ENCODE measurements around the gene SPTB. TPM values are rescaled to one million over a fixed set of nuclear protein-coding genes. Genes with fewer than 3 reads are reported as not detected.

SPTB gene
- total RNA-seq, 4 donors from 2014 or later: 0.13 to 3.8 (median 1.5) TPM

- Histone ChIP-seq H3K9me3 (no peaks in the 10 kb centered on the region), H3K27ac (no peak overlapping the region), H3K4me3 (no peak overlapping the region), H3K36me3 (no peaks in the 10 kb centered on the region), H3K4me1 (peaks cover 0 to 8% (median 0%) of the 10 kb centered on the region in 3 donors), H3K27me3 (no peaks in the 10 kb centered on the region)
- TF ChIP-seq POLR2A (IDR thresholded peaks at IDR 0.05): no peak
- no peak for TF ChIP-seq CTCF (IDR thresholded peaks at IDR 0.05)
- WGBS, 2 donors: 87 to 98% methylated on average over 5 to 7 of the region's 9 CpGs
- no peak for DNase-seq
- intact Hi-C loops (cut with DNase I): no loop called here
Observed at GRCh38 chr14:64784006-64784405, 95.7 kb downstream of the SPTB start.

DNA sequence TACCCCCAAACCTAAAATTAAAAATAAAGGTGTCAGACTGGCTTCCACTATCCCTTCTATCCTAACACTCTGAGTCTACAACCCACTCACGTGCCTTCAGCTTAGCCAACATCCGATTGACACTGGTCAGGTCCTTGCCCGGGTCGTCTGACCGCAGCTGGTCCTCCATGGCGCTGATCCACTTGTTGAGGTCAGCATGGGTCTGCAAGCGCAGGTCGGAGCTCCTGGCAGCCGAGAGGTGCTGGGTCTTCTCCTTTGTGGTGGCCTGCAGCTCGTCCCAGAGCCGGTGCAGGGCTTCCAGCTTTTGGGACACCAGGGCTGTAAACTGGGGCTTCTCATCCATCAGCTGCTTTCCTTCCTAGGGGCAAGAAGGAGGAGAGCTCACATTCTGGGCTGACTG, 97.5 kb downstream of the SPTB start:
- 75 to 89% methylated on average over 7 to 9 of the region's 11 CpGs for WGBS, 2 donors
- H3K27me3 ChIP-seq: no peaks in the 10 kb centered on the region
- no peak overlapping the region for H3K27ac ChIP-seq
- TF ChIP-seq POLR2A (IDR thresholded peaks at IDR 0.05): no peak
- TF ChIP-seq CTCF (IDR thresholded peaks at IDR 0.05): no peak
- DNase-seq: no peak
- H3K36me3 ChIP-seq: no peaks in the 10 kb centered on the region
- intact Hi-C loops (cut with DNase I): no loop called here
- H3K9me3 ChIP-seq: no peaks in the 10 kb centered on the region
- peaks cover 0 to 4% (median 0%) of the 10 kb centered on the region in 3 donors for H3K4me1 ChIP-seq
- H3K4me3 ChIP-seq: no peak overlapping the region

DNA sequence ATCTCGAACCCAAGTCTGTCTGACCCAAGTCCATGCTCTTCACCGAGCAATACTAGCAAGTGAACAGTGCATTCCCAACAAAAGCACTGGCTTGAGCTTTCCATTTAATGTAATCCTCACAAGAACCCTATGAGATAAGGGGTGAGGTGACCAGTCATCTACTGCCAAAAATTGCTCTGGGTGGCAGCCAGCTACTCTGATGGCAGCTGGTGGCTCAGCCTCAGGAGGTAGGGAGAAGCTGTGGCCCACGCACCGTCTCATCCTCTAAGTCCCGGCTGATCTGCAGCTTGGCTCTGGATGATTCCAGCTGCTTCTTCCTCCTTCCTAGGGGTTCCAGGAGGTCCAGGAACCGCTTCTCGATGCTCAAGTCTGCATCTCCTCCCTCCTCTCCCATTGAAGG, 100.2 kb downstream of the SPTB start:
- DNase-seq: no peak
- Histone ChIP-seq H3K4me3 (no peak overlapping the region), H3K4me1 (no peaks in the 10 kb centered on the region), H3K27me3 (no peaks in the 10 kb centered on the region), H3K27ac (no peak overlapping the region), H3K9me3 (no peaks in the 10 kb centered on the region), H3K36me3 (no peaks in the 10 kb centered on the region)
- WGBS, 2 donors: 88 to 90% methylated on average over 7 of the region's 7 CpGs
- intact Hi-C loops (cut with DNase I): no loop called here
- TF ChIP-seq CTCF (IDR thresholded peaks at IDR 0.05) (no peak), POLR2A (IDR thresholded peaks at IDR 0.05) (no peak)

GRCh38 chr14:64778104-64778754, 101.5 kb downstream of the SPTB start:
- no peak for DNase-seq

DNA sequence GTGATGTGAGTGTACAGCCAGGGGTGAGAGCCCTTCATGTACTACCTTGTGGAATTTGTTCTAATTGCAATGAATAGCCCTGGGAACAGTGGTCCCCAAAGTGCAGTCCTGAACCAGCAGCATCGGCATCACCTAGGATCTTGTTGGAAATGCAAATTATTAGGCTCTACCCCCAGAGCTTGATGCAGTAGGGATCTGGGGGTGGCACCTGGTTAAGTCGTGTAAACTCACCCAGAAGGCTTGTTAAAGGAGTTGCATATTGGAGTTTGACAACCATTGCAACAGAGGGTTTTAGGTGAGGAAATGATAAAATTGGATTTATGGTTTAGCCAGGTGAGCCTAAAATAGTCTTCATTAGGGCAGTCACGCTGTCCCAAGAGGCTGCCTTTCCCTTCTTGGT, 102.2 kb downstream of the SPTB start:
- Histone ChIP-seq H3K27ac (no peak overlapping the region), H3K9me3 (no peaks in the 10 kb centered on the region), H3K36me3 (no peaks in the 10 kb centered on the region), H3K4me3 (no peak overlapping the region), H3K27me3 (no peaks in the 10 kb centered on the region), H3K4me1 (no peaks in the 10 kb centered on the region)
- 67 to 80% methylated on average over 2 to 3 of the region's 3 CpGs for WGBS, 2 donors
- intact Hi-C loops (cut with DNase I): no loop called here
- DNase-seq: no peak
- TF ChIP-seq CTCF (IDR thresholded peaks at IDR 0.05) (no peak), POLR2A (IDR thresholded peaks at IDR 0.05) (no peak)

More at GRCh38 chr14:64778104-64778754, 101.5 kb downstream of the SPTB start:
- H3K4me3 ChIP-seq: no peak overlapping the region
- 52 to 79% methylated on average over 2 to 3 of the region's 7 CpGs for WGBS, 2 donors
- TF ChIP-seq CTCF (IDR thresholded peaks at IDR 0.05) (no peak), POLR2A (IDR thresholded peaks at IDR 0.05) (no peak)
- H3K4me1 ChIP-seq: no peaks in the 10 kb centered on the region
- no peak overlapping the region for H3K27ac ChIP-seq
- intact Hi-C loops (cut with DNase I): no loop called here
- H3K36me3 ChIP-seq: no peaks in the 10 kb centered on the region
- H3K9me3 ChIP-seq: no peaks in the 10 kb centered on the region
- no peaks in the 10 kb centered on the region for H3K27me3 ChIP-seq

Measured in esophagus squamous epithelium (tissue), 5 donors.